Adrenal gland (tissue), 5 donors: ENCODE data around the gene CBX7.

ENCODE experiments used
- POLR2A ChIP-seq, 2 donors: fragments of 450-650 bp; IDR thresholded peaks; one replicate each; pipeline ENCODE4 v1.6.1; 2017; ENCODE audit warnings: antibody characterized with exemption in 2 of 2, mild to moderate bottlenecking in 2 of 2, moderate library complexity in 1 of 2
- TF ChIP-seq, protein P1 (sequence below), 6 experiments: fragments of 450-650 bp in 4 of 6; fragments of 200-600 bp in 2 of 6; sonication (generic) in 1 of 6; IDR thresholded peaks; 1 replicate in 5 of 6; 2 replicates in 1 of 6; pipeline versions ENCODE4 v1.5.1 to v1.8.0; 2016 to 2021; ENCODE audit warnings: antibody characterized with exemption in 6 of 6, mild to moderate bottlenecking in 2 of 6, moderate library complexity in 1 of 6
- donor health status: DM: no; HTN: no; CAD: no.

DNA sequence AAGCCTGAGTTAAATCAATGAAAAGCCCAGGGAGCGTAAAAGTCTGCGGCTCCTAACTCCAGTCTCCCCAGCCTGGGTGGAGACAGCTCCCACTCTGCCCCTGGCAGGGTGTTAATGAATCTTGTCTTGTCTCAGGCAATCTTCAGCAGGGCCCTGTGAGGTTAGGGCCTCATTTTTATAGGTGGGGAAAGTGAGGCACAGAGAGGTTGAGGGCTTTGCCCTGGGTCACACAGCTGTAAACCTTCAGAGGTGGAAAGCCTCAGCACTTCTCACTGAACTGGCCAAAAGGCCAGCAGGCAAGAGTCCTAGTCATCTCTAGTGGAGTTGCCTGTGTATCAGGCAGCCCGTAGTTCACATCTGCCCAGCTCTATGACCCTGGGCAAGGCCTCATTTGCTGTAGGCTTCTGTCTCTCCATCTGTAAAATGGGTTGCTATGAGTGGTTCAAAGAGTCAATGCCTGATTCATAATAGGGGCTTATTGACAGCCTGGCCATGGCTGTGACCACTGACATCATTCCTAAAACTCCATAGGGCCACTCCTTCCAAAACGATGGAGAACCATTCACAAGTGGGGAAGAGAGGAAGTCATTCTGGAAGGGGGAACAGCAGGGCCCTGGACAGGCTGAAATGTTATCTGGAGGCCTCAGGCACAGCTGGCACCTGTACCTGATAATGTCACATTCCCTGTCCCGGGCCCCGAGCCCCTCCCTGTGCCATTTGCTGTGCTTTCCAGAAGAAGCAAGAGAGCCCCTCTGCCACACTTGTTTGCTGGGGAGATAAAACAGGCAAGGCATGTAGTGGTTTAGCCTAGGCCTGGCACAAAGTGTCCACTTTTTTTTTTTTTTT, 6.0 kb downstream of the CBX7 start:
- TF ChIP-seq, protein P1, sequence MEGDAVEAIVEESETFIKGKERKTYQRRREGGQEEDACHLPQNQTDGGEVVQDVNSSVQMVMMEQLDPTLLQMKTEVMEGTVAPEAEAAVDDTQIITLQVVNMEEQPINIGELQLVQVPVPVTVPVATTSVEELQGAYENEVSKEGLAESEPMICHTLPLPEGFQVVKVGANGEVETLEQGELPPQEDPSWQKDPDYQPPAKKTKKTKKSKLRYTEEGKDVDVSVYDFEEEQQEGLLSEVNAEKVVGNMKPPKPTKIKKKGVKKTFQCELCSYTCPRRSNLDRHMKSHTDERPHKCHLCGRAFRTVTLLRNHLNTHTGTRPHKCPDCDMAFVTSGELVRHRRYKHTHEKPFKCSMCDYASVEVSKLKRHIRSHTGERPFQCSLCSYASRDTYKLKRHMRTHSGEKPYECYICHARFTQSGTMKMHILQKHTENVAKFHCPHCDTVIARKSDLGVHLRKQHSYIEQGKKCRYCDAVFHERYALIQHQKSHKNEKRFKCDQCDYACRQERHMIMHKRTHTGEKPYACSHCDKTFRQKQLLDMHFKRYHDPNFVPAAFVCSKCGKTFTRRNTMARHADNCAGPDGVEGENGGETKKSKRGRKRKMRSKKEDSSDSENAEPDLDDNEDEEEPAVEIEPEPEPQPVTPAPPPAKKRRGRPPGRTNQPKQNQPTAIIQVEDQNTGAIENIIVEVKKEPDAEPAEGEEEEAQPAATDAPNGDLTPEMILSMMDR (IDR thresholded peaks at IDR 0.05), result no peak
- no peak for TF ChIP-seq POLR2A (IDR thresholded peaks at IDR 0.05)
